Measurements from ENCODE around the gene B2M.

GRCh38 chr15:44729408-44730127 lies 18.3 kb downstream of the B2M start:
- TF ChIP-seq CTCF (IDR thresholded peaks at IDR 0.05) (no peak), POLR2A (IDR thresholded peaks at IDR 0.05) (no peak)

All from adrenal gland (tissue), 5 donors.